Activated T-cell treated with anti-CD3 and anti-CD28 coated beads for 24 hours (primary cell): ENCODE results near the gene FAM167B.

Experiments used
- DNase-seq: peaks from one replicate; pipeline ENCODE4 v3.0.0-alpha.2; 2020; ENCODE audit warnings: low read depth

Gene FAM167B

DNA sequence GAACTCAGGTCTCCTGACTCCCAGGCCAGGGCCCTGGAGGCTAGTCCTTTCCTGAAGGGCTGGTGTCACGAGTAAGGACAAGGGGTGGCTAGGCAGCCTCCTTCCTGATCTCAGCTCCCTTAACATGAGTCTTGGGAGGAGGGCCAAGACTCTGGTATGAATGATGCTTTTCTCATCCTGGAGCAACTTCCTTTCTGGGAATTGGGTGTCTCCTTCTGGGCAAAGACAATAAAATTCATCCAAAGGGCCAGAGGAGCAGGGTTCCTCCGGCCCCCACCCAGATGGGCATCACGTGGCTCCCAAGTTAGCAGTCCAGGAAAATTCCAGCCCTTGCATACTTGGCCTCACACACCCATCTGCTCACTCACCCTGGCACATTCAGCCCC lies at the start of gene FAM167B:
FAM167B (plus strand) TSS at position 335 of the 386 bp plus-strand sequence. CDS start 200 bp downstream, outside the sequence.
- no peak for DNase-seq

DNA sequence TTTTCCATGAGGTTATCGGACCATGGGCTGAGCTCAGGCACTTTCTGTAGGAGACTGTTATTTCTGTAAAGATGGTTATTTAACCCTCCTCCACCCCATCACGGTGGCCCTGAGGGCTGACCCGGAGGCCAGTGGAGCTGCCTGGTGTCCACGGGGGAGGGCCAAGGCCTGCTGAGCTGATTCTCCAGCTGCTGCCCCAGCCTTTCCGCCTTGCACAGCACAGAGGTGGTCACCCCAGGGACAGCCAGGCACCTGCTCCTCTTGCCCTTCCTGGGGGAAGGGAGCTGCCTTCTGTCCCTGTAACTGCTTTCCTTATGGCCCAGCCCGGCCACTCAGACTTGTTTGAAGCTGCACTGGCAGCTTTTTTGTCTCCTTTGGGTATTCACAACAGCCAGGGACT lies 49.2 kb upstream of the FAM167B start:
- DNase-seq, result no peak

DNA sequence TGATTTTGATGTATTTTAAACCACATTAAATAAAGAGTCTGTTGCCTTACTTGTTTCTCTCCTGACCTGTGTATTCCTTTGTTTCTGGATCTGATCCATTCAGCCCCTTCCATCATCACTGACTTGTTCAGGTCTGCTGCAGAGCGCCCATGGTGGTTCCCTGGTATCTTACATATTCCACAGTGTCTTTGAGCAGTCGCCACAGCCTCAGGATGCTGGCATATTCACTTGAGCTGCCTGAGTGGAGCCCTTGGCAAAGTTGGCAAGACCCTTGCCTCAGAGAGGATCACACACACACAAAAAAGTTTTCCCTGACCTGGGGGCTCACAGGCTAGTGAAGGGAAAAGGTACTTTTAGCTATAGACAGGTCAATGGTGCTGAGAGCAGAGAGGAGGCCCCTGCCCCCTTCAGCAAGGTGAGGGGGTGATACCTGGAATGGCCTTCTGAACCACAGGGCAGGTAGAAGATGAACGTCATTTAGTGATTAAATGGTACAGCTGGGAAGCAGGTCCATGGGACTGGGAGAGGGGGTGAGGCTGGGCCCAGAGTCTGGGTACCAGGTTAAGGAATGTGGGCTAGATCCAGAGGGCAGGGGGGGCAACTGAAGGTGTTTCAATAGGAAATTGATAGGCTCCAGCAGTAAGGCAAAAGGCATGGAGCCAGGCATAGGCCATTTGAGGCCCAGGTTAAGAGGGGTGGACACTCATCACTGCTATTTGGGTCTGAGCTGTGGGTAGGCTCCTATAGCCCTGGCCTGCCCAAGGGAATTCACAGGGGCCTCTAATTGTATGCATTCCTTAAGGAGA lies 48.6 kb upstream of the FAM167B start:
- DNase-seq, result no peak

DNA sequence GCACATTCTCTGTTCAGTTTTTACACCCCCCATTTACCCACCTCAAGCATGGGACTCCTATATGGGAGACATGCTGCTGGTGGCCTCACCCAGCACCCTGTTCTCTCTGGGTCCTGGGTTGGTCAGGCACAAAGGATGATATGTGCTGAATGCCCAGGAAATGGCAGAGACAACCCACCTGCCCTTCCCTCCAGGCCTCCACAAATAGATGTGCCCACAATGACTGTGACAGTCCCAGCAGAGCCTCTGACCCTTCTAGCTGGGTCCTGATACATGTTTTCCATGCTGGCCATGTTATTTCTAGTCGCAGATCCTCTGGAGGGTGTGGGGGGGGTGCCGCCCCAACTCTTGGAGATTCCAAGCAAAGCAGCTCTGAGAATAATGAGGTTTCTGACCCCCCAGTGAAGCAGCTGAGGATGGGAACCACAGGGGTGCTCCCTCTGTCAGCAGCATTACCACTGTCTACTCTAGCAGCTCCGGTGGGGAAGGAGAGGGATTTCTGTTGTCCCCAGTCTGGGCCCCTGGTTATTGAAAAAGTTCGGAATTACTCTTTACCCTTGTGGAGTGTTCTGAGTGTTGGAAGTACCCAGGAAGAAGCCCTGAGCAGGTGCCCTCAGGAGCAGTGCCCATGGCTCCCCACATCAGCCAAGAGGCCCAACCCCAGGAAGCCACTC lies 47.8 kb upstream of the FAM167B start:
- DNase-seq, result no peak

DNA sequence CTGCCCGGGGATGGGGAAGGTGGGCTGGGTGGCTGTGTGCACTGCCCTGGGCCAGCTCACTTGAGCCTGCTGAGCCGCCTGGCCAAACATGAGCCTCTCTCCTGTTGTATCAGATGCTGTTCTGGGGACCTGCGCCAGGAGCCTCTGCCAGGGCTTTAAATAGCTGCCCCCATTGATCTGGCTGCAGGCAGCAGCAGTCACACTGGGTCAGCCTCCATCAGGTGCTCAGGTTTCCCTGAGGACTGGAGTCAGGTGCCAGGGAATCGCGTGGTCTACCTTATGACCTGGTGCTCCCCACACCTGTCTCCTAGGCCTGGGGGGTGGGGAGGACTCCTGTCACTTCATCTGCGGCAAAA lies 47.3 kb upstream of the FAM167B start:
- DNase-seq, result no peak

DNA sequence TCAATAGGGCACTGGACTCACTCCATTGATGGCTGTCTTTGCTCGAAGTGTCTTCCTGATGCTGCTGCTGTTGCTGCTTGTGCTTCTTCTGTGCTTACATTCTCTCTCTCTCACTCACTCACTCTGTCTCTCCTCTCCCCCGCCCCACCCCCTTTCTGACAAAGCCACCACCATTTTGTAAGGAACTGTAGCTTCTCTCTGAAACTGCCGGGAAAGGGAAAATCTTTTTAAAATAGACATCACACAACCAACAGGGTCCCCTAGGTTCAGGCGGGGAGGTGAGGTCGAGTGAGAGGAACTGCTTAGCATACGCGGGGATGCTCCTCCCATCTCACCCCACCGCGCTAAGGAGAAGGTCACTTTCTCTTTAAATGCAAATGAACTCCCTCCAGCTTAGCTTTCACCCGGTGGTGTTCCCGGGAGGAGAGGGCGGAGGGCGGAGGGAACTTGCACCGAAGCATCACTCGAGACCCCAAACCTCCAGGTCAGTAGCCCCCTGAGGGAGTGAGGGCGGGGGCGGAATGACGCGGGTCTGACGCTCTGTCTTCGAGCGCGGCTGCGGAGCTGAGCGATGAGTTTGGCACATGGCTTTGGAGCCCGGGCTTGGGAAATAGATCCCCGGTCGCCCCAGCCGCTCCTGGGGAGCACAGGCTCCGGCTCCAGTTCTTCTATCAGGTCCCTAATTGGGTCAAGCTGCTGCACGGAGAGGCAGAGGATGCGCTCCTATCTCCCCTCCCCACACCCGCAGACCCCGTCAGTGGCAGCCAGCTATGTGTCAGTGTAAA lies 46.6 kb upstream of the FAM167B start, which contains the start of gene CCDC28B:
CCDC28B (plus strand) TSS at position 370 of the 785 bp plus-strand sequence. CDS start 1,341 bp downstream, outside the sequence.
- peak; percentile 30 for DNase-seq

DNA sequence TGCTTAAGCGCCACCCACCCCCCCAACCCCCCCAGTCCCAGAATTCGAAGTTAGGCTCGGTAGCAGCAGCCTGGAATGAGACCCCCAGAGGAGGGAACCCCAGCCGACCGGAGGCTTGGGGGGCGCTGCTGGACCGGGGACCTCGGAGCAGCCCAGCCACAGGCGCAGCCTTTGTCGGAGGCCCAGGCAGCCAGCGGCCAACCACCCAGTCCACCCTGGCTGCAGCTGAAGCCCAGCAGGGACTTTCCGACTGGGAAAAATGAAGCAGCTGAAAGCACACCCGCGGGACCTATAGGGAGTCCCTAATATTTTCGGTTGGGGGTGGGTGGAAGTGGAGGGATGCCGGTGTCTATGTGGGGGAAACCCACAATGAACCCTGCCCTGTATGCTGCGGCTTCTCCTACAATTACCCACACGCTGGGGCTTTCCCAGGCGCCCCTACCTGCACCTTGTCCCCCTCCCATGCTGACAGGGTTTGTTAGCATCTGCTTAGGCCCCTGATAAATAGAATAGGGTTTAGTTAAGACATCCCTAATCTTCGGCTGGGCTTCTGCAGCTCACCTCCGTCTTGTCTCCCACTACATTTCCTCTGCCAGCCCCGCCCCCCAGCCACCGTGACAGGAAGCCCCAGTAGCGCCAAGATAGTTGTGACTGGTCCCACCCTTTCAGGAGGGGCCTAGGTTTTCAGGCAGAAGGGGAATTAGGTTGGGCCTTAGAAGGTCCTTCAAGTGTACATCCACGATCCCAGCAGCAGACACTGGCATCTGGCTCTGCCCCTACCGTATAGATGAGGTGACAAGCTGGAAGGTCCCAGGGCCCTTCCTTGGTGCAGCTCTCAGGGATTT lies 45.8 kb upstream of the FAM167B start:
- peak; percentile 69 for DNase-seq

DNA sequence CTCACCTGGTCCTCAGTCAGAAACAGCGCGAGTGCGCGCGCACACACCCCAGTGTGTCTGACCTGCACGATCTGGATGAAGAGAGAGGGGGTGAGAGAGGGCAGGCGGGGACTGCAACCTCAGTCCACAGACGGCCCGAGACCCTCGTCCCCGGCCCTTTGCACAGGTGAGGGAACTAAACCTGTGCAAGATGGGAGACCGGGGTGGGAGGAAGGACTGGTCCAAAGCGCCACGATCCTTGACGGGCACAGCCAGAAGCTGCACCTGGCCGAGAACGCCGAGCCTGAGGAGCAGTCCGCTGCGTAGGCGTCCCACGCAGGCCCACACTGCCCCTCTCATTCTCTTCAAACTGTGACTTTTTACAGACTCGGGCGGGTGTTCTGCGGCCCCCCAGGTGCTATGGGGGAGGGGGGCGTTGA lies 42.1 kb upstream of the FAM167B start:
- no peak for DNase-seq

DNA sequence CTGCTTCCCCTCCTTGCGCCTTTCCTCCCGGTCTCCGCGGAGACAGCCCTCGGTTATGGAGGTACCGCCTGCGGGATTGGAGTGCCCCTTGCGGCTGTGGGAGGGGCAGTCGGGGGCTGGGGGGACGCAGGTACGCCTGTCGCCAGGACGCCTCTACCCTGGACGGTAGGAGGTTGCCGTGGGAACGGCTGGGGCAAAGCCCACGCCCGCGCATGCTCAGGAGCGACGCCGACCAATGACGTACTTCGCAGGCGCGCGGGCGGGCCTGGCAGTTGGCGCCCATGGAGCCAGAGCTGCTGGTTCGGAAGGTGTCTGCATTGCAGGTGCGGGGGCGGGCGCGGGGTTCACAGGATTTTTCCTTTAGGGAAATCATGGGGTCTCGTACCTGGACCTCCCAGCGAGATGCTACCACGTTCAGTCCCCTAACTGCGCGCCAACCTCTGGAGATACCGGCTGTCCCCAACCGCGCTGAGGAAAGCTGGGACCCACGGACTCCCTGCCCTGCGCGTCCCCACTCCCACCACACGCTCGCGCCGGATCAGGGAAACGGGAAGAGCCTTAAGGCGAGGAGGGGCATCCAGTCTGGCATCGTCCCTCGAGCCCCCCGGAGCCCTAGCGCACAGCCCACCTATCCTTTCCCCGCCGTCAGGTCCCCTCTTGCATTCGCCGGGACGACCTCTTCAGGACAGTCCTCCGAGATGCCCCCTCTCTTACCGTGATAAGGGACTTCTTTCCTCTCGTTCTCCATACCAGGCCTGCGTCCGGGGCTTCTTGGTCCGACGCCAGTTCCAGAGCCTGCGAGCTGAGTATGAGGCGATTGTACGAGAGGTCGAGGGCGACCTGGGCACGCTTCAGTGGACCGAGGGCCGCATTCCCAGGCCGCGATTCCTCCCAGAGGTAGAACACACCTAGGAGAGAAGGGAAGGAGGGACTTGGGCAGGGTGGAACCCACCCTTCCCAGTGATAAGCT lies 41.3 kb upstream of the FAM167B start, which contains the start of gene IQCC:
IQCC (plus strand) TSS at position 271 of the 970 bp plus-strand sequence; CDS start at position 282, 11 bp downstream.
- DNase-seq, result peak; percentile 80

DNA sequence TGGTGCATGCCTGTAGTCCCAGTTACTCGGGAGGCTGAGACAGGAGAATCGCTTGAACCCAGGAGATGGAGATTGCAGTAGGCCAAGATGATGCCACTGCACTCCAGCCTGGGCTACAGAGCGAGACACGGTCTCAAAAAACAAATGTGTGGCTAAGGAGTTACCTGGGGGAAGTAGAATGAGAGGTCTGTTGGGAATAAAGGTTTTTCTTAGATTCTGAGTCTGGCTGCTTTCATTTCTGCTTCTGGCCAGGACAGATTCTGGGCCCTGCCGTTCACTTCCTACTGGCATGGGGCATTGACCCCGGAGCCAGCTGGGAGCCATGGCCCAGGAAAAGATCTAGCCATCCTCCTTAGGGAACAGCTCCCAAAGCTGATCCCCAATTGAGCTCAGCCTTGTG lies 38.6 kb upstream of the FAM167B start:
- DNase-seq, result no peak

DNA sequence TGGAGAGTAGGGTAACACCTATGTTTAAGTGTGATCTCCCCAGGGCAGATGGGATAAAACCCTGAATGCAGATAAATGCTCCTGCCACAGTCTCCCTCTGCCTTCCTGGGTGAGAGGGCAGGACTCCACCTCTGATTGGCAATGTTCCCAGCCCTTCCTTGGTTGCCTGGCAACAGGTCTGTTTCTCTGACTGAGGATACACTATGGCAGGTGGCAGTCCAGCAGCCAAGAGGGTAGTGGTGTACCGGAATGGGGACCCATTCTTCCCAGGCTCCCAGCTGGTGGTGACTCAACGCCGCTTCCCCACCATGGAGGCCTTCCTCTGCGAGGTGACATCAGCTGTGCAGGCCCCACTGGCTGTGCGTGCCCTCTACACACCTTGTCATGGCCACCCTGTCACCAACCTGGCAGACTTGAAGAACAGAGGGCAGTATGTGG lies 38.1 kb upstream of the FAM167B start, which contains the start of gene DCDC2B:
DCDC2B (plus strand) TSS at position 199 of the 438 bp plus-strand sequence; CDS start at position 204, 5 bp downstream.
- no peak for DNase-seq

DNA sequence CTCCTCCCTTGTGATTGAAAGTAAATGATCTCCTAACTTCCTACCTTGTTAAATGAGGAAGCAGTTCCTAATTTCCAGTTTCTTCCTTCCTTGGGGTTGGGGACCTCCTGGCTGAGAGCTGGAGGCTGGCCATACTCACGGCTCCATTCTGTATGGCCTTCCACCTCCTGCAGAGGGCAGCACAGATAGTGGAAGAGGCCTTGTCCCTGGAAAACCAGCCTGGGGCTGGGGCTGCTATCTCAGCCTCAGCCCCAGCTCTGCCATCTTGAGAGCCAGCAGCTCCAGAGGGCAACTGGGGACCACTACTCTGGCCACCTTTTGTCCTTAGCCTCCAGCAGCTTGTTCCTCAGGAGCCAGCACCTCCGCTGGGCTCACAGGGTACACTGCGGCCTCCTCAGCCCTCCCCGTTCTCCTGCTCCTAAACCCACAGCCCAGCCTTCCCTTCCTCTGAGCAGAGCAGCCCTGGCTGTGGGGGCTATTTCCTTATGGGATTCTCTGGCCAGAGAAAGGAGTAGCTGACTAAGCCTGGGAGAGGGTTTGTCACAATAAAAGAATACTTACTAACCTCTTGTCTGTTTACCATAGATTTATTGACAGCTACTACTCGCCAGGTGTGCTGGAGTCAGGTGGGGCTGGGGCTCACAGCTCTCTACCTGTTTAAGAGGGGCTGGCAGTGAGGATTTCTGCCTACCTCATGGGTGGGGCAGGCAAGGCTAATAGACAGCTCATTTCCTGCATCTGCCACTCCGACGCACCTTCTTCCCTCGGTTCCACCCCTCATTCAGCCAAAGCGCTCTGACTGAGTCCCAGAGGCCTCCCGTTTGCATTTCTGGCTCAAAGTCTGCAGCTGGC lies 31.2 kb upstream of the FAM167B start:
- peak; percentile 48 for DNase-seq

DNA sequence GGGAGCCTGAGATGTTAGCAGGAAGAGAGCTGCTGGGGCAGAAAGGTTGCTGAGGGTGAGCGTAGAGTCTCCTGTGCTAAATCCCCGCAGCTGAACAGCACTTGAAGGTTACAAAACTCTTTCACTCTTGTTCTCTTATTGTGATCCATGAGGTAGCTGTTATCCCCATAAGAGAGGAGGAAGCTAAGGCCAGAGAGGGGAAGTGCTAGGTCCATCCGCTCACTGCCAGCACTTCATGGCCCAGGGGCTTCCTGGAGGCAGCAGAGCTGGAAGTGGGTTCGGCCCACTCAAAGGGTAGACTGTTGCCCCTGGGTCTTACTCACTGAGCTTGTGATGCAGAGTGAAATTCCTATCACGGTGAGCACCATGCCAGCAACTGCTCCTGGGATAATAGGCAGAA lies 30.5 kb upstream of the FAM167B start:
- no peak for DNase-seq

DNA sequence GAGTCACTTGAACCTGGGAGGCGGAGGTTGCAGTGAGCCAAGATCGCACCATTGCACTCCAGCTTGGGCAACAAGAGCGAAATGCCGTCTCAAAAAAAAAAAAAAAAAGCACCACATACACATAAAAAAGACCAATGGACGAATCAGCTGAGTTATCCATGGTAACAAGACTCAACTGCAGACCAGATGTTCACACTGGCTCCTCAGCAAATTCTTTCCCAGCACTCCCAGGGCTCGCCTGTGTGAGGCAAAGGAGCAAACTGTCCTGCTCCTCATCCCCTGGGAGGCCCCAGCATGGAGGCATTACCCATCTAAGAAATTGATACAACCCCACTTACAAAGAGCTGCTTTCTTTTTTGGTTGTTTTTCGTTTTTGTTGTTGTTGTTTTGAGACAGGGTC lies 28.0 kb upstream of the FAM167B start:
- DNase-seq, result no peak

DNA sequence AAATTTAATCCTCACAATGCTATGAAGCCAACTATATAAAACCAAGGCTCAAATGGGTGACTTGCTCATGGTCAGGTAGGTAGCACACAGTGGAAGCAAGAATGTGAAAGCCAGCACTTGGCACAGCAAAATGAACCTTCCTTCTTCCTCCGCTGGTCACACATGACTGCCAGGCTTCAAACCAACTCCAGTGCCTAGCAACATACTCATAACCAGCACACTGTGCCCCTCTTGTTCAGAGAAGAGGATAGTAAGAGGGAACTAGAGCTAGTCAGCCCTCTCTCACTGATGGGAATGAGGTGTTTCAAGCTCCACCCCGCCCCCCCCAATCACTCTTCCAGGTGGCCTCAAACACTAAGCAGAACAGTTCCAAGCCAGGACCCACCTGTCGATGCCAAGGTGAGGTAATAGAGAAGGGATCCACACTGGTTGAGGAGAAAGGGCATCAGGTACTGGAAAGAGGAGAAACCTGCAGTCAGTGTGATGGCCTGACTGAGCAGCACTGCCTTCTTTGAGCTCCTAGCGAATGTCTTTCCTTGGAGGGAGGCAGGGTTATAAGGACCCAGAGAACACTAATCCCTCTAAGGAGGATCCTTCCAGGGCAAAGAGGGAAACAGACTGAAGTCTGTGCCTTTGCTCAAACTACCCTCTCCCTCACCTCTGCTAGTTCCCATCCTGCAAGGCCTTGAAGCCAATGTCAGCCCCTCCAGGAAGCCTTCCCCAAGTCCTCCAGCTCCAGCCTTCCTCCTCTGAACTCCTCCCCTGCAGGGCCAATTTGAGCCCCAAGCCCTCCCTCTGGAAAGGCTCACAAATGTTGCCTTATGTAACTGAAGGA lies 26.1 kb upstream of the FAM167B start:
- DNase-seq, result no peak

DNA sequence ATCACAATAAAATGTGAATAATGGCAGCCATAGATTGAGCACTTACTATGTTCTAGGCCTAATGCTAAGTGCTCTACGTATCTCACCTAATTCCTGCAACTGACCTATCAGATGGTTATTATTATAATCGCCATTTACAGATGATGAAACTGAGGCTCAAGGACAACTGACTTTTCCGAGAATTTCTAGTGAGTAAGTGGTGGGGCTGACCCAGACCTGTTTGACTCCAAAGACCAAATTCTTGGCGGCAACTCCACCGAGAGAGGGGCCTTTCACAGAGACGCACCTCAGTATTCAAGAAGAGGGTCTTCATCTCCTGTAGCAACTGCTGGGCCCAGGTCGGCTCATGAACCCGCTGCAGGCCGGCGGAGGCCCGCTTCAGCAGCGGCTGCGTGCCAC lies 25.4 kb upstream of the FAM167B start:
- no peak for DNase-seq

DNA sequence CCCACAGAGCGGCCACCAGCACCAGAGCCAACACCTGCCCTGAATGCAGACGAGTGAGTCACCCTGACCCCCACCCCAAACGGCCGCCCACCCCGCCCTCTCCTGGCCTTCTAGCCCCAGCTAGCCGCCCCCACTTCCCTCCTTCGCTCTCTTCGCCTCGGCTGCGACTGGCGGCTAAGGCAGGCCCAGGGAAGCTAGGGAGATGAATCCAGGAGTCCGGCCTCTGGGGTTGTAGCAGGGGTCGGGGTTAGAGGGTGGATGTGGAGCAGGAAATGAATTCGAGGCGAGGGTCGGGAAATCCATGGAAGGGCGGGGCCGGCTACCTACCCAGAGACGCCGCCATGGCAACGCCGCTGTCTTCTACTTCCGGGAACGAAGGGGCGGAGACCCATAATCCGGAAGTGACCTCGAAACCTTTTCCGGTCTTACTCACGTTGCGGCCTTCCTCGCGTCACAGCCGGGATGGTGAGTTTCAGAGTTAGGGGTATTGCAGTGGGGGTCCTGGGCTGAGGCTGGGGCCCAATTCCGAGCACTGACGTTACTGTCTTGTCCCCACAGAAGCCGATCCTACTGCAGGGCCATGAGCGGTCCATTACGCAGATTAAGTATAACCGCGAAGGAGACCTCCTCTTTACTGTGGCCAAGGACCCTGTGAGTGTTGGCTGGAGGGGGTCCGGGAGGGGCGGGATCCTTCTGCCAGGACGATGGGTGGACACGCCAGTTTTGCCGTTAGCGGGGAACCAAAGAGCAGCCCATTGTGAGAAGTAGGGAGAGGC lies 24.9 kb upstream of the FAM167B start, which contains the start of the genes EIF3I and TMEM234:
EIF3I (plus strand) TSS at position 428 of the 776 bp plus-strand sequence; CDS start at position 463, 35 bp downstream.
TMEM234 (minus strand) TSS at position 374 of the 776 bp plus-strand sequence; CDS start at position 343, 31 bp downstream.
- peak; percentile 90 for DNase-seq
